ENCODE data around the gene VSIG10. TPM values are rescaled to one million over a fixed set of nuclear protein-coding genes. Genes with fewer than 3 reads are reported as not detected.

VSIG10 gene
- total RNA-seq, 2 experiments from 2014 or later = 4.2 to 5.3 TPM

Other genes with a start within 250 kb of the VSIG10 start
- under 1 TPM in 1 of 2 experiments, not detected in 1; 0.02 TPM for gene KSR2, start 135.0 kb downstream of the VSIG10 start, total RNA-seq
- 10 to 100 TPM; 59.8 to 65.6 TPM for gene RFC5, start 87.3 kb downstream of the VSIG10 start, total RNA-seq
- gene WSB2, start 42.8 kb downstream of the VSIG10 start, total RNA-seq = 10 to 100 TPM; 26.2 to 27.9 TPM
- 100 to 1,000 TPM; 122 to 128 TPM for gene PEBP1, start 32.1 kb upstream of the VSIG10 start, total RNA-seq

Data from activated CD8-positive, alpha-beta T cell treated with anti-CD3 and anti-CD28 coated beads for 36 hours (primary cell).